Activated T-cell treated with anti-CD3 and anti-CD28 coated beads for 1 hour (primary cell): ENCODE measurements around the gene NLRX1.
"Not testable (repeated sequence)": the region's sequence is repeated elsewhere in the genome, so short reads cannot be mapped to it uniquely, and the experiment has no call there.

ENCODE experiments used
- DNase-seq: peaks from one replicate; pipeline ENCODE4 v3.0.0-alpha.2; 2020; ENCODE audit warnings: low read depth

NLRX1 gene

GRCh38 chr11:119155733-119156492, 12.6 kb upstream of the NLRX1 start:
- DNase-seq, result no peak

- DNase-seq, result no peak
These were observed 12.0 kb upstream of the NLRX1 start for GRCh38 chr11:119156496-119156895.

- no peak for DNase-seq
These were observed 11.5 kb upstream of the NLRX1 start for GRCh38 chr11:119157063-119157462.

DNA sequence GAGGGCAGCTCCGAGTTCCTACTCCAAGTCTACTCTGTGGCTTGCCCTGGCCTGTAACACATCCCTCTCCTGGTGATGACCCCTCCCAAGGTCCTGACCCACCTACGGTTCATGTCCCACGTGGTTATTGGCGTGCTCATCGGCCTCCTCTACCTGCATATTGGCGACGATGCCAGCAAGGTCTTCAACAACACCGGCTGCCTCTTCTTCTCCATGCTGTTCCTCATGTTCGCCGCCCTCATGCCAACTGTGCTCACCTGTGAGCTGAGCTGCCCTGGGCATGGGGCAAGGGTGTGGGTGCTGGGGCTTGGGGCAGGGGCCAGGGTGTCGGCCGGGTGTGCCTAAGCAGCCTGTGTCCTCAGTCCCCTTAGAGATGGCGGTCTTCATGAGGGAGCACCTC, 10.1 kb upstream of the NLRX1 start:
- no peak for DNase-seq

GRCh38 chr11:119160151-119160550, 8.4 kb upstream of the NLRX1 start:
- DNase-seq, result no peak

DNA sequence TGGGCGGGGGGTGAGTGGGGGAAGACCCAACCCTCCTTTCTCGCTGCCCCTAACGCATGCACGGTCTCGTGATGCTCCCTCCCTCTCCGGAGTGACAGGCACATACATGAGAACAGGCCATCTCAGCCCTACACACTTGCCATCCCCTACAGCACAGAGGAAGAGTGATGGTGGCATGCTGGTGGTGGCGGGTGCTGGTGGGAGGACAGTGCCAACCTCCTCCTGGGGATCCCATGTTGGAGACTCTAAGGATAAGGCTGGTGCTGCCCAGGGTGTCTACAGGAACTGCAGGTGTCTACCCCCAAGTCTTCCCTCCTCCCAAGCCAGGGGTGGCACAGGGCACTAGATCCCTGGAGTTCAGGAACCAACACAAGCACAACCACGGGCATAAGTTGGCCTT, 6.7 kb upstream of the NLRX1 start:
- DNase-seq, result no peak

- no peak for DNase-seq
These were observed 2.0 kb upstream of the NLRX1 start for GRCh38 chr11:119166368-119167076.

DNA sequence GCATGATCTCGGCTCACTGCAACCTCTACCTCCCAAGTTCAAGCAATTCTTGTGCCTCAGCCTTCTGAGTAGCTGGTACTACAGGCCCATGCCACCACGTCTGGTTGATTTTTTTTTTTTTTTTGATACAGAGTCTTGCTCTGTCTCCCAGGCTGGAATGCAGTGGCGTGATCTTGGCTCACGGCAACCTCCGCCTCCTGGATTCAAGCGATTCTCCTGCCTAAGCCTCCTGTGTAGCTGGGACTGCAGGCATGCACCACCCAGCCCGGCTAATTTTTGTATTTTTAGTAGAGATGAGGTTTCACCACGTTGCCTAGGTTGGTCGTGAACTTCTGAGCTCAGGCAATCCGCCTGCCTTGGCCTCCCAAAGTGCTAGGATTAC, 1.5 kb upstream of the NLRX1 start:
- DNase-seq, result not testable (repeated sequence)

DNA sequence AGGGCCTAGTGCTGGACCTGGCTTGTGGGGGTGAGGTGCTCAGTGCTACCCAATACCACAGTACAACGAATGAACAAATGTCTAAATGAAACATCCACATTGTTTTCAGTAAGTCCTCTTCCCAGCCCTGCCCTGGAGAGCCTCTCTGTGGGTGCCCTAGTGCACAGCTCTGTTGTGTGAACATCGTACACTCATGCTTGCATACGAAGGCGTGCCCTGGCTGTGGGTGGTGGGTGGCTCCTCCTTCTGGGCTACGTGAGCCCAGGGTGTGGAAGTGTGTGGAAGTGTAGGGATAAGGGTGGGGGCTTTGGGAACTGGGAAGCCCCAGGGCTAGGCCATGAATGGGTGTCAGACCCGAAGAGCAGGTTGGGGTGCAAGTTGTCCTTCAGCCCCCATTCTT, 592 bp upstream of the NLRX1 start:
- no peak for DNase-seq

- no peak for DNase-seq
These were observed 776 bp downstream of the NLRX1 start for GRCh38 chr11:119169282-119169719.

- DNase-seq, result no peak
These were observed 4.0 kb downstream of the NLRX1 start for GRCh38 chr11:119172513-119172912.

GRCh38 chr11:119173453-119173852, 4.9 kb downstream of the NLRX1 start:
- DNase-seq, result no peak

- DNase-seq, result no peak
These were observed 7.1 kb downstream of the NLRX1 start for GRCh38 chr11:119175493-119176077.

DNA sequence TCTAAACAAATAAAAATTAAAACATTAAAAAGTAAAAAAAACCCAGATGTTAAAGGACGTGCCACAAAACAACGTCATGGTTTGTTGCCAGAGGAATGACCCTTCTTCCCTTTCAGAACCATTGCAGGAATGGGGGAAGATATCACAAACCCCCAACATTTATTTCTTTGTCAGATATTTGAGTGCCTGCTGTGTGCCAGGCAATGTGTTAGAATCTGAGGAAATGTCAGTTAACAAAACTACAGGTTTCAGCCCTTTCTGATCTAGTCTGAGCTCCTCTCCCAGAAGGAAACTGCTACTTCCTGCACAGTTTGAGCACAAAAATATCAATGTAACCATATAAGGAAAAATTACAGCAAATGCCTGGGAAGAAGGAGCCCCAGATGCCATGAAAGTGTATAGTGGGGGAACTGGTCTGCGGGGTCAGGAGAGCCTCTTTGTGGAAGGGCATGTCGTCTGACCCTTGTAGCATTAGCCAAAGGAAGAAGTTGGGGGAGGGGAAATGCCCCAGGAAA, 9.7 kb downstream of the NLRX1 start:
- DNase-seq, result no peak

- no peak for DNase-seq
These were observed 10.8 kb downstream of the NLRX1 start for GRCh38 chr11:119179342-119179741.

DNA sequence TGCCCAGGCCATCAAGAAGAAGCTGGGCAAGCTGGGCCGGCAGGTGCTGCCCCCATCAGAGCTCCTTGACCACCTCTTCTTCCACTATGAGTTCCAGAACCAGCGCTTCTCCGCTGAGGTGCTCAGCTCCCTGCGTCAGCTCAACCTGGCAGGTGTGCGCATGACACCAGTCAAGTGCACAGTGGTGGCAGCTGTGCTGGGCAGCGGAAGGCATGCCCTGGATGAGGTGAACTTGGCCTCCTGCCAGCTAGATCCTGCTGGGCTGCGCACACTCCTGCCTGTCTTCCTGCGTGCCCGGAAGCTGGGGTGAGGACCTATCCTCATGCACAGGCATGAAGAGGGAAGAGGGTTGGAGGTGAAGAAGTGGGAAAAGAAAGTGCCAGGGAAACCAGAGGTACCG, 11.5 kb downstream of the NLRX1 start:
- DNase-seq, result no peak

DNA sequence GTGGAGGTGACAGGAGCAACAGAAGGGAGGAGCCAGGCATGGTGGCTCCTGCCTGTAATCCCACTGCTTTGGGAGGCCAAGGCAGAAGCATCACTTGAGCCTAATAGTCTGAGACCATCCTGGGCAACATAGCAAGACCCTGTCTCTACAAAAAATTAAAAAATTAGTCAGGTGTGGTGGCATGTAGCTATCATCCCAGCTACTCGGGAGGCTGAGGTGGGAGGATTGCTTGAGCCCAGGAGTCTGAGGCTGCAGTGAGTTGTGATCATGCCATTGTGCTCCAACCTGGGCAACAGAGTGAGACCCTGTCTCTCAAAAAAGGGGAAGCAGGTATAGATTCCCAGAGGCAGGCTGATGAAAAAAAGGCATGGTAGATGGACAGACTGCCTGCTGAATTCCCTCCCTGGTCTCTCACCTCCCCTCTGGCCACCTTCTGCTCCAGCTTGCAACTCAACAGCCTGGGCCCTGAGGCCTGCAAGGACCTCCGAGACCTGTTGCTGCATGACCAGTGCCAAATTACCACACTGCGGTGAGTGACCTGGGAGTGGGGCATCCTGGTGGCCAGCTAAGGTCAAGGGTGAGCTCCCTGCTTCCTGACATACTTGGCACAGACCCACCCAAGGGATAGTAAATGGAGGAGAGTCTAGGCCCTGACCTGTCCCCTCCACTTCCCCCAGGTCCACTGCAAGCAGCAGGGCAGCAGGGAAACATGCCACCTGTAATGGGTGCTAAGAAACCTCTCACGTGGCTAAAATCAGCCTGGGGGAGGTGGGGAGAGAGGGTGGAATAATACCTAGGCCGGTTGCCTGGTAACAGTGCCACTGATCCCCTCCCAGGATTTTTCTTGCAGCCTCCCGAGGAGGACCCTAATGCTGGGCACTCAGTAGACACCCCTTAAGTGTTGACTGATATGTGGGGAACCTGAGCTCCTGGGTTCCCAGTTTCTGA, 12.5 kb downstream of the NLRX1 start:
- DNase-seq, result no peak

GRCh38 chr11:119181677-119182412, 13.3 kb downstream of the NLRX1 start:
- DNase-seq, result no peak

DNA sequence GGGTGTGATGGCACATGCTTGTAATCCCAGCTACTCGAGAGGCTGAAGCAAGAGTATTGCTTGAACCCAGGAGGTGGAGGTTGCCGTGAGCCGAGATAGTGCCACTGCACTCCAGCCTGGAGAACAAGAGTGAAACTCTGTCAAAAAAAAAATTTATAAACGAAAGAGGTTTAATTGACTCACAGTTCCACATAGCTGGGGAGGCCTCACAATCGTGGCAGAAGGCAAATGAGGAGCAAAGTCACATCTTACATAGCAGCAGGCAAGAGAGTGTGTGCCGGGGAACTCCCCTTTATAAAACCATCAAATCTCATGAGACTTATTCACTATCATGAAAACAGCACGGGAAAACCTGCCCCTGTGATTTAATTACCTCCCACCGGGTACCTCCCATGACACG, 15.9 kb downstream of the NLRX1 start:
- not testable (repeated sequence) for DNase-seq

- DNase-seq, result no peak
These were observed 17.6 kb downstream of the NLRX1 start for GRCh38 chr11:119185981-119186634.
